ENCODE measurements around the gene SKAP1.

DNA sequence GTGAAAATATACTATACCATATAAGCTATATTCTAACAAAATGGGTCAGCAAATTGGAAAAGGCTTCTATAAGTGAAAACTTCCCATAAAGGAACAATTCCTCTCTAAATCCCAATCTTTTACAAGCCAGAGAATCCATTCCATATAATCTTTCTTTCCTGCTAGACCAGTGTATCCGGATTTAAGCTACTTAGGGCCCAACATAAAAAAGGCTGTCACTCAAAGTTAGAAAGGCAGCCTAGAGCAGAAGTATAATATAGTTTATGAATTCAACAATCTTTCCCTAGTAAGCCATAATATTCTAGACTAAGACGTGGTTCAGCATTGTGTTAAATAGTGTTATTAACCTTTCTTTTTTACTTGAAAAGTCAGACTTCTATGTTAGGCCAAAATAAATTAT lies 93.0 kb downstream of the SKAP1 start:
- TF ChIP-seq, protein P1, sequence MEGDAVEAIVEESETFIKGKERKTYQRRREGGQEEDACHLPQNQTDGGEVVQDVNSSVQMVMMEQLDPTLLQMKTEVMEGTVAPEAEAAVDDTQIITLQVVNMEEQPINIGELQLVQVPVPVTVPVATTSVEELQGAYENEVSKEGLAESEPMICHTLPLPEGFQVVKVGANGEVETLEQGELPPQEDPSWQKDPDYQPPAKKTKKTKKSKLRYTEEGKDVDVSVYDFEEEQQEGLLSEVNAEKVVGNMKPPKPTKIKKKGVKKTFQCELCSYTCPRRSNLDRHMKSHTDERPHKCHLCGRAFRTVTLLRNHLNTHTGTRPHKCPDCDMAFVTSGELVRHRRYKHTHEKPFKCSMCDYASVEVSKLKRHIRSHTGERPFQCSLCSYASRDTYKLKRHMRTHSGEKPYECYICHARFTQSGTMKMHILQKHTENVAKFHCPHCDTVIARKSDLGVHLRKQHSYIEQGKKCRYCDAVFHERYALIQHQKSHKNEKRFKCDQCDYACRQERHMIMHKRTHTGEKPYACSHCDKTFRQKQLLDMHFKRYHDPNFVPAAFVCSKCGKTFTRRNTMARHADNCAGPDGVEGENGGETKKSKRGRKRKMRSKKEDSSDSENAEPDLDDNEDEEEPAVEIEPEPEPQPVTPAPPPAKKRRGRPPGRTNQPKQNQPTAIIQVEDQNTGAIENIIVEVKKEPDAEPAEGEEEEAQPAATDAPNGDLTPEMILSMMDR (conservative IDR thresholded peaks at IDR 0.05; ENCODE audit: low read length): no peak
- TF ChIP-seq EZH2phosphoT487 (IDR thresholded peaks at IDR 0.05; ENCODE audit: borderline replicate concordance, low read depth, low read length): no peak

All from OCI-LY7 (cell line).